ENCODE measurements around the gene ERI3. TPM values are rescaled to one million over a fixed set of nuclear protein-coding genes. Genes with fewer than 3 reads are reported as not detected.

ERI3 gene
- total RNA-seq, 2 donors from 2014 or later: 38.0 to 40.4 TPM

GRCh38 chr1:44322367-44322766 is 32.7 kb downstream of the ERI3 start:
- no peaks in the 10 kb centered on the region for H3K9me3 ChIP-seq
- peaks cover 7% of the 10 kb centered on the region for H3K36me3 ChIP-seq
- TF ChIP-seq CTCF (IDR thresholded peaks at IDR 0.05): no peak
- peaks cover 0 to 3% of the 10 kb centered on the region in 2 donors for H3K4me1 ChIP-seq
- H3K4me3 ChIP-seq: no peak overlapping the region
- DNase-seq (ENCODE audit: low spot score): no peak
- no peak overlapping the region for H3K27ac ChIP-seq
- H3K27me3 ChIP-seq: no peaks in the 10 kb centered on the region

- no peaks in the 10 kb centered on the region for H3K4me1 ChIP-seq
- H3K9me3 ChIP-seq: no peaks in the 10 kb centered on the region
- H3K36me3 ChIP-seq: peaks cover 15% of the 10 kb centered on the region
- H3K27me3 ChIP-seq: no peaks in the 10 kb centered on the region
- H3K4me3 ChIP-seq: no peak overlapping the region
- no peak overlapping the region for H3K27ac ChIP-seq
- DNase-seq (ENCODE audit: low spot score): no peak
- TF ChIP-seq CTCF (IDR thresholded peaks at IDR 0.05): no peak
These were observed 33.6 kb downstream of the ERI3 start for GRCh38 chr1:44321466-44321865.

- Histone ChIP-seq H3K9me3 (no peaks in the 10 kb centered on the region), H3K4me3 (no peak overlapping the region), H3K36me3 (peaks cover 28% of the 10 kb centered on the region), H3K4me1 (no peaks in the 10 kb centered on the region), H3K27me3 (no peaks in the 10 kb centered on the region), H3K27ac (no peak overlapping the region)
- peak; percentile 57 to 90 for TF ChIP-seq CTCF (IDR thresholded peaks at IDR 0.05)
- no peak for DNase-seq (ENCODE audit: low spot score)
These were observed 36.7 kb downstream of the ERI3 start for GRCh38 chr1:44318097-44319088.

GRCh38 chr1:44316231-44316759 is 38.8 kb downstream of the ERI3 start:
- no peaks in the 10 kb centered on the region for H3K4me1 ChIP-seq
- H3K27ac ChIP-seq: no peak overlapping the region
- H3K27me3 ChIP-seq: no peaks in the 10 kb centered on the region
- no peak for TF ChIP-seq CTCF (IDR thresholded peaks at IDR 0.05)
- no peaks in the 10 kb centered on the region for H3K9me3 ChIP-seq
- peaks cover 39% of the 10 kb centered on the region for H3K36me3 ChIP-seq
- no peak overlapping the region for H3K4me3 ChIP-seq
- DNase-seq (ENCODE audit: low spot score): no peak

- H3K9me3 ChIP-seq: no peaks in the 10 kb centered on the region
- no peaks in the 10 kb centered on the region for H3K4me1 ChIP-seq
- H3K27me3 ChIP-seq: no peaks in the 10 kb centered on the region
- TF ChIP-seq CTCF (IDR thresholded peaks at IDR 0.05): no peak
- no peak overlapping the region for H3K4me3 ChIP-seq
- H3K27ac ChIP-seq: no peak overlapping the region
- no peak for DNase-seq (ENCODE audit: low spot score)
- peaks cover 39% of the 10 kb centered on the region for H3K36me3 ChIP-seq
These were observed 39.5 kb downstream of the ERI3 start for GRCh38 chr1:44315521-44315920.

Measured in right atrium auricular region (tissue), 2 donors.